Measurements from ENCODE around the gene LNX2.

Gene LNX2

DNA sequence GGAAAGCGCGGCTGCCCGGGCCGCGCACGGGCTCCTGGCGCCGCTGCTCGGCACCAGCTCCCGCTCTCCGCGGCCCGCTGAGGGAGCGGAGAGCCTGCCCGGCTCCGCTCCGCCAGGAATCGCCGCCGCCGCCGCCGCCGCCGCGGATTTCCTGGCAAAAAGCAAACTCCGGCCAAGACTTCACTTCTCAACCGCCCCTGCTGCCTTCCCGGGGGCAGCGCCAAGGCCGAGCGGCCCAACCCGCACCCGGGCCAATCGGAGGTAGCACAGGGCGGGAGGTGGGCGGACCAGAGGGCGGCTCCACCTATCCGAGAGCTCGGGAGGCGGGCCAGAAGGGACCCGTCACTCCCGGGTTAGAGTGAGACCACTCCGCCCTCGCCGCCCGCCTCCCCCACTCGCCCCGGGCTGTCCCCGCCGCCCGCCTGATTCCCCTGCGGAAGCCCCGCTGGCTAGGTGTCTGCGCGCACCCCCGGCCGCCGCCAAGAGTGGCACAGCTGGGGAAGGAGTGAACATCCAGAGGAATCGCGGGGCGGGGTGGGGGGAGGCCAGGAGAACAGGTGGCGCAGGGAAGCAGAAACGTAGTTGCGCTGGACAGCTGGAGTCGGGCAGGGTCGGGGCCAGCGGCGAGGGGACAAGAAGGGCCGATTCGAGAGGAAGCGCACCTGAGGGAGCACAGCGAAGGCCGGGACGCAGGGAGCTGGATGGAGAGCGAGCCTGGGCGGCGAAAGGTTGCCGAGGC is at the start of gene LNX2:
TSS of gene LNX2 (minus strand) at position 153 of the 739 bp plus-strand sequence. CDS start 38,826 bp downstream, outside the sequence.
- DNase-seq (ENCODE audit: low spot score) = peak; percentile 99
- TF ChIP-seq, protein P1, sequence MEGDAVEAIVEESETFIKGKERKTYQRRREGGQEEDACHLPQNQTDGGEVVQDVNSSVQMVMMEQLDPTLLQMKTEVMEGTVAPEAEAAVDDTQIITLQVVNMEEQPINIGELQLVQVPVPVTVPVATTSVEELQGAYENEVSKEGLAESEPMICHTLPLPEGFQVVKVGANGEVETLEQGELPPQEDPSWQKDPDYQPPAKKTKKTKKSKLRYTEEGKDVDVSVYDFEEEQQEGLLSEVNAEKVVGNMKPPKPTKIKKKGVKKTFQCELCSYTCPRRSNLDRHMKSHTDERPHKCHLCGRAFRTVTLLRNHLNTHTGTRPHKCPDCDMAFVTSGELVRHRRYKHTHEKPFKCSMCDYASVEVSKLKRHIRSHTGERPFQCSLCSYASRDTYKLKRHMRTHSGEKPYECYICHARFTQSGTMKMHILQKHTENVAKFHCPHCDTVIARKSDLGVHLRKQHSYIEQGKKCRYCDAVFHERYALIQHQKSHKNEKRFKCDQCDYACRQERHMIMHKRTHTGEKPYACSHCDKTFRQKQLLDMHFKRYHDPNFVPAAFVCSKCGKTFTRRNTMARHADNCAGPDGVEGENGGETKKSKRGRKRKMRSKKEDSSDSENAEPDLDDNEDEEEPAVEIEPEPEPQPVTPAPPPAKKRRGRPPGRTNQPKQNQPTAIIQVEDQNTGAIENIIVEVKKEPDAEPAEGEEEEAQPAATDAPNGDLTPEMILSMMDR (IDR thresholded peaks at IDR 0.05) = no peak

DNA sequence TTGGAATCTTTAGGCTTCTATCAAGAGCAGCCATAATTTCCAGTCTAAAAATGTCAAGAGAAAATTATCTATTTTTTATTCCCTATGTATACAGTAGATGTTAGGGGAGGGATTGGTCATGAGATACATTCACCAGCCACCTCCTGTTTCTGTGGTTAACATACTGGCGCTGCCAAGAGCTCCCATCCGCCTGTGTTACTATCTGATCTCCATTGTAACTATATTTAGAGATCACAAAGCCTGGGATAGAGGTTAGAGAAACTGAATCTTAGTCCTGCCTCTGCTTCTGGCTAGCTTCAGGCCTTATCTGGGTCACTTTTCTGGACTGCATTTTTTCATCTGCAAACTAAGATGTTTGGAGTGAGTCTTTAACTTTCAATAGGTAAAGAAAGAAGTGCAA is 47.6 kb upstream of the LNX2 start:
- no peak overlapping the region for H3K27ac ChIP-seq
- DNase-seq (ENCODE audit: low spot score) = no peak
- H3K4me3 ChIP-seq = no peak overlapping the region
- TF ChIP-seq, protein P1 (IDR thresholded peaks at IDR 0.05) = no peak

More for the DNA sequence above, at the start of gene LNX2:
- peak within 1 kb of the TSS; percentile 93 for H3K4me3 ChIP-seq
- H3K27ac ChIP-seq = peak within 1 kb of the TSS; percentile 93 to 97

DNA sequence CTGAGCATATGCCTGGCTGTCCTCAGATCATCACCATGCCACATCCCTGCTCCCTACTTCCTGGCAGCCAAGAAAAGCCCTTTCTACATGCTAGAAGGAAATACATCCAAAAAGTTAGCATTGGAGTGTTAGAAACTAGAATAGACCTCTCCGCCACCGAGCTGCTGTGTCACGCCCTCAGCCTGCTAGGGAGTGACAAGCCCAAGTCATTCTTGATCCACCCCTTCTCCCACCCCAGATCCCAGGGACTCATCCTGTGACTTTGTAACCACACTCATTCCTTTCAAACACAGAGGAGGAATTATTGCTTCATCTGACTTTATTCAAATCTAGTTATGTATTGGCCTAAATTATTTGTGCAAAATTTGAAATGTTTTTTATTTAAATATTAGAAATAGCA is 46.6 kb upstream of the LNX2 start:
- TF ChIP-seq, protein P1 (IDR thresholded peaks at IDR 0.05) = no peak
- no peak for DNase-seq (ENCODE audit: low spot score)
- H3K27ac ChIP-seq = no peak overlapping the region
- no peak overlapping the region for H3K4me3 ChIP-seq

DNA sequence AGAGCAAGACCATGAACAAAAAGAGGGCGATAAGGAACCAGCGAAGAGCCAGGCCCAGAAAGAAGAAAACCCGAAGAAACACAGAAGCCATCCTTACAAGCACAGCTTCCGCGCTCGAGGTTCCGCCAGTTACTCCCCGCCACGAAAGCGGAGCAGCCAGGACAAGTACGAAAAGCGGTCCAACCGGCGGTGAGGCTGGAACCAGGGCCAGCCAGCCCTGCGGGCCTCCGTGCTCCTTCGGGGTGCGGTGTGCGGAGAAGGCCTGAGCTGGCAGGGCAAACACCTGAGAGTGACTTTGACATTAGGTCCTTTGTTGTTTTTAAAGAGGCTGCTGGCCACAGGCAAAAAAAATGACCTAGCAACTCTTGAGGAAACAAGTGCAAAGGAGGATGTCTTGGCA is 45.4 kb upstream of the LNX2 start:
- Histone ChIP-seq H3K4me3 (no peak overlapping the region), H3K27ac (no peak overlapping the region)
- TF ChIP-seq, protein P1 (IDR thresholded peaks at IDR 0.05) = no peak
- DNase-seq (ENCODE audit: low spot score) = no peak

DNA sequence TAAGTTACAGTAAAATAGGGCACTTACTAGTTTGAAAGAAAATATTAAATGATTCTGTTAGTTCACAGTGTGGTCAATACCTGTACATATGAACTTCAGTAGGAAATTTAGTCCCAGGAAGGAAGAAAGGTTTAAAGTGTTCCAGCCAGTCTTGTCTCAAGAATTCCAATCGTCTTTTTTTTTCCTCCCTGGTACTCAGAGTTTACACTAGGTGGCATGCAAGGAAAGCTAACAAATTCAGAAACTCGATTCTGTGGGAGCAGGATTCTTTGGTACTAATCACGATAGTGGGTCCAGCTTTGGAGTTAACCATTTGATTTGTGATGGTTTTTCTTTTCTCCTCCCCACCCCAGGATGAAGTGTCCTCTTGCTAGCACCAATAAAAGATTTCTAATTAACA is 45.0 kb upstream of the LNX2 start:
- no peak for DNase-seq (ENCODE audit: low spot score)
- TF ChIP-seq, protein P1 (IDR thresholded peaks at IDR 0.05) = no peak
- H3K27ac ChIP-seq = no peak overlapping the region
- H3K4me3 ChIP-seq = no peak overlapping the region

DNA sequence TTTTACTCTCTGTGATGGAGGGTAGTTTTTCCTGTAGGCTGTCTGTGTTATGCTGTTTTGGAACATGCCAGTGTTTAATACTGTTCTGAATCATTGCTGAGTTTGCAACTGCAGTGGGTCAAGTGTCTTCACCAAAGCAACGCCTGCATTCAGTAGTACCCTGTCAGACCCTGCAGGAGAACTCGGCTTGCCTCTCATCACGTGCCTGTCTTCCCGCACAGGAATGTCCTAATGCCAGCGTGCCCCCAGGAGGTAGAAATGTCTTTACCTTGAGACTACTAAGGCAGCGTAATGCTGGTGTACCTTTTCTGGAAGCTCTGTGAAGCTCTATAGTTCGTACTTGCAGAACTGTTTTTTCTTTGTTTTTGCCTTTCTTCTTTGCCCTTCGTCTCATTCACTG is 43.6 kb upstream of the LNX2 start:
- Histone ChIP-seq H3K4me3 (no peak overlapping the region), H3K27ac (no peak overlapping the region)
- DNase-seq (ENCODE audit: low spot score) = no peak
- TF ChIP-seq, protein P1 (IDR thresholded peaks at IDR 0.05) = no peak

All from coronary artery (tissue), 2 donors.